Ramos (cell line): Measurements from ENCODE around the gene SESTD1.
"Not testable (repeated sequence)": the region's sequence is repeated elsewhere in the genome, so short reads cannot be mapped to it uniquely, and the experiment has no call there.

Source experiments
- in situ Hi-C: fragments of 300-500 bp; cut with MboI; formaldehyde crosslinking; loops from one replicate; pipeline ENCODE4 v1.14.3; 2022; ENCODE audit warnings: low sequenced_read_pairs; ENCODE audit not compliant: unreplicated experiment

Gene SESTD1

GRCh38 chr2:179270689-179271088 is 6.1 kb upstream of the SESTD1 start:
- in situ Hi-C loops = no loop called here

GRCh38 chr2:179268277-179268925 is 3.8 kb upstream of the SESTD1 start:
- in situ Hi-C loops = no loop called here

GRCh38 chr2:179266271-179266670 is 1.6 kb upstream of the SESTD1 start:
- in situ Hi-C loops = no loop called here

GRCh38 chr2:179265082-179265510 is 464 bp upstream of the SESTD1 start:
- in situ Hi-C loops = no loop called here

GRCh38 chr2:179263446-179264367 is 925 bp downstream of the SESTD1 start:
- in situ Hi-C loops = no loop called here

- in situ Hi-C loops = no loop called here
Observed at GRCh38 chr2:179263015-179263414, 1.6 kb downstream of the SESTD1 start.

GRCh38 chr2:179262077-179262660 is 2.5 kb downstream of the SESTD1 start:
- in situ Hi-C loops = no loop called here

GRCh38 chr2:179261151-179261825 is 3.3 kb downstream of the SESTD1 start:
- in situ Hi-C loops = no loop called here

GRCh38 chr2:179260224-179260623 is 4.4 kb downstream of the SESTD1 start:
- in situ Hi-C loops = no loop called here

- in situ Hi-C loops = no loop called here
Observed at GRCh38 chr2:179255129-179255528, 9.5 kb downstream of the SESTD1 start.

- in situ Hi-C loops = no loop called here
Observed at GRCh38 chr2:179253226-179253625, 11.4 kb downstream of the SESTD1 start.

GRCh38 chr2:179252423-179252822 is 12.2 kb downstream of the SESTD1 start:
- in situ Hi-C loops = no loop called here

GRCh38 chr2:179251870-179252269 is 12.8 kb downstream of the SESTD1 start:
- in situ Hi-C loops = no loop called here

GRCh38 chr2:179250848-179251504 is 13.7 kb downstream of the SESTD1 start:
- in situ Hi-C loops = no loop called here

GRCh38 chr2:179250095-179250494 is 14.5 kb downstream of the SESTD1 start:
- in situ Hi-C loops = no loop called here

- in situ Hi-C loops = no loop called here
Observed at GRCh38 chr2:179248024-179248348, 16.6 kb downstream of the SESTD1 start.

GRCh38 chr2:179247318-179248023 is 17.2 kb downstream of the SESTD1 start:
- in situ Hi-C loops = no loop called here

GRCh38 chr2:179245843-179246242 is 18.8 kb downstream of the SESTD1 start:
- in situ Hi-C loops = not testable (repeated sequence)

- in situ Hi-C loops = no loop called here
Observed at GRCh38 chr2:179243046-179243445, 21.6 kb downstream of the SESTD1 start.
